PFSK-1 (cell line): ENCODE measurements around the gene COL4A2.

Experiments used
- FOXP2 ChIP-seq: optimal IDR thresholded peaks from 2 replicates; pipeline ENCODE3; 2011; ENCODE audit warnings: borderline replicate concordance, control low read depth, inconsistent platforms; ENCODE audit not compliant: insufficient read depth; ENCODE audit errors: extremely low read length, extremely low read depth
- POLR2AphosphoS5 ChIP-seq: IDR thresholded peaks from 2 replicates; pipeline ENCODE4 v1.6.1; 2012; ENCODE audit warnings: low read depth, mild to moderate bottlenecking, control low read depth, low read length, moderate library complexity
- SIN3A ChIP-seq: IDR thresholded peaks from 2 replicates; pipeline ENCODE4 v1.6.1; 2012; ENCODE audit warnings: mild to moderate bottlenecking, low read length, moderate library complexity, borderline replicate concordance; ENCODE audit not compliant: insufficient read depth
- TAF1 ChIP-seq: IDR thresholded peaks from 2 replicates; pipeline ENCODE4 v1.6.1; 2012; ENCODE audit warnings: low read length, control low read depth, borderline replicate concordance; ENCODE audit not compliant: insufficient read depth
- TF ChIP-seq, protein P1 (sequence below), 2 experiments: IDR thresholded peaks; 2 replicates each; pipeline versions ENCODE4 v1.6.1 to v1.8.0; 2011 to 2012; ENCODE audit warnings: low read depth in 2 of 2, low read length in 2 of 2, control low read depth in 1 of 2, inconsistent platforms in 1 of 2, mild to moderate bottlenecking in 1 of 2, moderate library complexity in 1 of 2; ENCODE audit not compliant: insufficient read depth in 1 of 2

Gene COL4A2

DNA sequence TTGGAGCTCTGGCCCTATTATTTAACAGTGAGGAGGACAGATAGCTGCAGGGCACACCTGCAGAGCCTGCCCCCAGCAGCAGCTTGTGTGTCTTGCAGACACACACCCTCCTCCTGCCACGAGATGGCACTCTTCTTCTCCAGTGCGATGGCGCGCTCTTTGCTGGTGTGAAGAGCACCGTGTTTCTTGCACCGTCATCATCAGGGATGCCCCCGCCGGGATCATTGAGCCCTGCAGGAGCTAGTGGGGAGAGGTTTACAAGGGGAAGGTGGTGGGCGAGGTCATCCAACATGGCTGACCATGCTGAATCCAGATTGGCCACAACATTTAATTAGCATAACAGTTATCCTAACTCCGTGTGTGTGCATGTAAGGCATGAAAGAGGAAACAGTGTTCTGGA is 148.9 kb downstream of the COL4A2 start:
- TF ChIP-seq SIN3A (no peak), FOXP2 (no peak), TAF1 (no peak), POLR2AphosphoS5 (no peak)
- TF ChIP-seq, protein P1, sequence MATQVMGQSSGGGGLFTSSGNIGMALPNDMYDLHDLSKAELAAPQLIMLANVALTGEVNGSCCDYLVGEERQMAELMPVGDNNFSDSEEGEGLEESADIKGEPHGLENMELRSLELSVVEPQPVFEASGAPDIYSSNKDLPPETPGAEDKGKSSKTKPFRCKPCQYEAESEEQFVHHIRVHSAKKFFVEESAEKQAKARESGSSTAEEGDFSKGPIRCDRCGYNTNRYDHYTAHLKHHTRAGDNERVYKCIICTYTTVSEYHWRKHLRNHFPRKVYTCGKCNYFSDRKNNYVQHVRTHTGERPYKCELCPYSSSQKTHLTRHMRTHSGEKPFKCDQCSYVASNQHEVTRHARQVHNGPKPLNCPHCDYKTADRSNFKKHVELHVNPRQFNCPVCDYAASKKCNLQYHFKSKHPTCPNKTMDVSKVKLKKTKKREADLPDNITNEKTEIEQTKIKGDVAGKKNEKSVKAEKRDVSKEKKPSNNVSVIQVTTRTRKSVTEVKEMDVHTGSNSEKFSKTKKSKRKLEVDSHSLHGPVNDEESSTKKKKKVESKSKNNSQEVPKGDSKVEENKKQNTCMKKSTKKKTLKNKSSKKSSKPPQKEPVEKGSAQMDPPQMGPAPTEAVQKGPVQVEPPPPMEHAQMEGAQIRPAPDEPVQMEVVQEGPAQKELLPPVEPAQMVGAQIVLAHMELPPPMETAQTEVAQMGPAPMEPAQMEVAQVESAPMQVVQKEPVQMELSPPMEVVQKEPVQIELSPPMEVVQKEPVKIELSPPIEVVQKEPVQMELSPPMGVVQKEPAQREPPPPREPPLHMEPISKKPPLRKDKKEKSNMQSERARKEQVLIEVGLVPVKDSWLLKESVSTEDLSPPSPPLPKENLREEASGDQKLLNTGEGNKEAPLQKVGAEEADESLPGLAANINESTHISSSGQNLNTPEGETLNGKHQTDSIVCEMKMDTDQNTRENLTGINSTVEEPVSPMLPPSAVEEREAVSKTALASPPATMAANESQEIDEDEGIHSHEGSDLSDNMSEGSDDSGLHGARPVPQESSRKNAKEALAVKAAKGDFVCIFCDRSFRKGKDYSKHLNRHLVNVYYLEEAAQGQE (IDR thresholded peaks at IDR 0.05; ENCODE audit: insufficient read depth in 1 of 2, low read depth in 2 of 2, low read length in 2 of 2): no peak

DNA sequence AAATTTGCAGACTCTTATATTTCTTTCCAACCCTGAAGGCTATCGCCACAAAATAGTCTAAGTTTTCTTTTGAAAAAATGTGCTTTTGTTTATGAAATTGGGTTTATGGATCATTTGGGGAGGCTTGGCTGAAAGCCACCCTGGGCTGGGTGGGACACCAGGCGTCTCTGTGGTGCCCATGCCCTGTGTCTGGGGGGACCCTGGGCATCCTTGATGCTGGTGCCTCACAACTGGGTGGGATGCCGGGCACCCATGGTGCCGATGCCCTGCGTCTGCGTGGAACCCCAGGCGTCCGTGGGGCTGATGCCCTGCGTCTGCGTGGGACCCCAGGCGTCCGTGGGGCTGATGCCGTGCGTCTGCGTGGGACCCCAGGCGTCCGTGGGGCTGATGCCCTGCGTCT is 149.5 kb downstream of the COL4A2 start:
- TF ChIP-seq, protein P1 (IDR thresholded peaks at IDR 0.05; ENCODE audit: insufficient read depth in 1 of 2, low read depth in 2 of 2, low read length in 2 of 2): no peak
- TF ChIP-seq FOXP2 (no peak), SIN3A (no peak), POLR2AphosphoS5 (no peak), TAF1 (no peak)

DNA sequence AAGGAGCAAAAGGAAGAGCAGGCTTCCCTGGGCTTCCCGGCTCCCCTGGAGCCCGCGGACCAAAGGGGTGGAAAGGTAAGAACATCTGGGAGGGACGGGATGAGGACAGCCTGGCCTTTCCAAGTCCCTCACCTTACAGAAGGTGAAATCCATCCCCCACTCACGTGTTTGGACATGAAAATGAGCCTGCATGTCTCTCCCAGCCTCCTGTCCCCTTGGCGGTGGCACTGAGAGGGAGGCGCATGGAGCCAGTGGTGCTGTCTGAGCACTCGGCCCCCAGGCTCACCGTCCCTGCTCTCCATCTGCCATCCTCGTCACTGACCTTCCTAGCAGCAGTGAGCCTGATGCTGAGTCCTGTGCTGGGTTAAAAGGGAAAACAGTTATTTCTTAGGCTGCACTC is 150.3 kb downstream of the COL4A2 start:
- TF ChIP-seq TAF1: no peak
- no peak for TF ChIP-seq FOXP2
- TF ChIP-seq SIN3A: no peak
- TF ChIP-seq, protein P1 (IDR thresholded peaks at IDR 0.05; ENCODE audit: insufficient read depth in 1 of 2, low read depth in 2 of 2, low read length in 2 of 2): no peak
- no peak for TF ChIP-seq POLR2AphosphoS5

DNA sequence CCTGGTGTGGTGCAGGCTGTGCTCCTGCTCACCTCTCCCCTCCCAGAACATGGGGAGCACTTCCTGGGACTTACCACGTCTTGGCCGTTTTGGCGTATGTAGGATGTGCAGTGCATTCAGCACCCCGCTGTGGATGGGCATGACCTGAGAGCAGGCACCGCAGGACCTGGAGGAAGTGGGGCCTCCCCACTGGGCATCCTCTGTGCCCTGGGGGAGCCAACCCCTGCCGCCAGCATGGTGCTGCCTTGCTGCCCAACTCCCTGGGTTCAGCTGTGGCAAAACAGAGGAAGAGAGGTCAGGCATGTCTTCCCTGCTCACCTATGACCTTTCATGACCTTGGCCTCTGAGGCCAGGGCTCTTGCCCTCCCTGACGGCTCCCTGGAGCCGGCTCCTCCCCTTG is 150.9 kb downstream of the COL4A2 start:
- TF ChIP-seq, protein P1 (IDR thresholded peaks at IDR 0.05; ENCODE audit: insufficient read depth in 1 of 2, low read depth in 2 of 2, low read length in 2 of 2): no peak

DNA sequence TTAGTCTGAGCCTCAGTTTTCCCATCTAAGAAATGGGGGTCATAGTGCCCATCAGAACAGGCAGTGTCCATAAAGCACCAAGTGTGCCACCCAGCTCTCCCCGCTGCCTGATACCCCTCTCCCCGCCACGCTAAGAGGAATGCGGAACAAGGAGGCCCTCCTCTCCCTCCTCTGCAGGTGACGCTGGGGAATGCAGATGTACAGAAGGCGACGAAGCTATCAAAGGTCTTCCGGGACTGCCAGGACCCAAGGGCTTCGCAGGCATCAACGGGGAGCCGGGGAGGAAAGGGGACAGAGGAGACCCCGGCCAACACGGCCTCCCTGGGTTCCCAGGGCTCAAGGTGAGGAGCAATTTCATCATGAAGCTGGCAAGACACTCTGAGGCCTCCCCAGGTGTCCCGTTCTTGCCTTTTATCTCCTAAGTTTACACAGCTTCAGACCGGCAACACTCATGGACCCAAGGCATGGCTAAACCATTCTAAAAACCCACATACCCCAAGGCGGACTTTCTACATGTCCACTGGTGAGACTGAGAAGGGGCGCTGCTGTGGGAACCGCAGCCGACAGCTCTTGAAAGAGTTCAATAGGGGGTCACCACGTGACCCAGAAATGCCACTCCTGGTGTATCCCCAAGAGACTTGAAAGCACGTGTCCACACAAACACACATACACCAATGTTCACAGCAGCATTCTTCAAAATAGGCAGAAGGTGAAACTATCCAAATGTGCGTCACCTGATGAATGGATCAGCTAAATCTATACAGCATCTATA is 151.7 kb downstream of the COL4A2 start:
- TF ChIP-seq, protein P1 (IDR thresholded peaks at IDR 0.05; ENCODE audit: insufficient read depth in 1 of 2, low read depth in 2 of 2, low read length in 2 of 2): no peak
- TF ChIP-seq POLR2AphosphoS5 (no peak), TAF1 (no peak), SIN3A (no peak), FOXP2 (no peak)
